ENCODE measurements around the gene C1QL4.

- TF ChIP-seq CTCF (IDR thresholded peaks at IDR 0.05; ENCODE audit: low read depth, low read length) (no peak), EZH2phosphoT487 (IDR thresholded peaks at IDR 0.05; ENCODE audit: low read depth) (no peak)
Measured at GRCh38 chr12:49341777-49342065, 4.7 kb upstream of the C1QL4 start.

All from OCI-LY3 (cell line).